ENCODE measurements around the gene PIGT. TPM values are rescaled to one million over a fixed set of nuclear protein-coding genes. Genes with fewer than 3 reads are reported as not detected.

The PIGT gene
- total RNA-seq, 1 experiment from 2014 or later: 108 TPM

DNA sequence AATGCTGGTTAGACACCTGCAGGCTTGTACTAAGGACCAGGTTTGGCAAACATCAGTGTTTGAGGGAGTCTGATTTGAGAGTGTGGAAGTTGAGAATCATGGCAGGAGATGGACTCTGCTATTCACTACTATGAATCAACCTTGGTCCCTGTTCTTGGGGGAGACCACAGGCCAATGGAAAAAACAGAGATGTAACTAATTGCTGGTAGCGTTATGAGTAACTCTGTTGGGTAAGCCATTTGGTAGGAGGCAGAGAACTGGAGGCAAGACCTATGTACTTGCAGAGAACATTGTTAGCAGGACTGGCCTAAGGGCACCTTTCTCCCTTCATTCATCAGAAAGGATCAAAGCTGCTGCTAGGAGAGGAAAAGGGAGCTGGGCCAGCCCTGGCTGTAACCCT is 45.3 kb downstream of the PIGT start:
- ChIA-PET CTCF (no interaction called here), POLR2A (no interaction called here)
- no peaks in the 10 kb centered on the region for H3K36me3 ChIP-seq (ENCODE audit: control insufficient read depth, insufficient read depth, low read length)
- H3K4me3 ChIP-seq (ENCODE audit: low read depth in 2 of 2, low read length in 2 of 2): no peak overlapping the region
- H3K9me3 ChIP-seq (ENCODE audit: control insufficient read depth, insufficient read depth, low read depth, low read length): no peaks in the 10 kb centered on the region
- H3K4me1 ChIP-seq (ENCODE audit: control insufficient read depth, insufficient read depth, low read length): no peaks in the 10 kb centered on the region
- BruUV-seq (replicated peaks): no TSS peak
- no peak overlapping the region for H3K27ac ChIP-seq (ENCODE audit: low read length)
- H3K27me3 ChIP-seq (ENCODE audit: control insufficient read depth, insufficient read depth, low read length): peaks cover 20% of the 10 kb centered on the region; the same call in 1 of the 2 replicates
- DNase-seq (ENCODE audit: low read depth, low spot score): no peak
- no peak for TF ChIP-seq POLR2AphosphoS5 (IDR thresholded peaks at IDR 0.05; ENCODE audit: low read depth, low read length)
- no peak for TF ChIP-seq CTCF (IDR thresholded peaks at IDR 0.05)
- no peak for TF ChIP-seq TCF7L2 (IDR thresholded peaks at IDR 0.05; ENCODE audit: low read depth, low read length)
- TF ChIP-seq SIN3A (IDR thresholded peaks at IDR 0.05; ENCODE audit: borderline replicate concordance, insufficient read depth, low read depth, low read length): no peak
- TF ChIP-seq, protein P1, sequence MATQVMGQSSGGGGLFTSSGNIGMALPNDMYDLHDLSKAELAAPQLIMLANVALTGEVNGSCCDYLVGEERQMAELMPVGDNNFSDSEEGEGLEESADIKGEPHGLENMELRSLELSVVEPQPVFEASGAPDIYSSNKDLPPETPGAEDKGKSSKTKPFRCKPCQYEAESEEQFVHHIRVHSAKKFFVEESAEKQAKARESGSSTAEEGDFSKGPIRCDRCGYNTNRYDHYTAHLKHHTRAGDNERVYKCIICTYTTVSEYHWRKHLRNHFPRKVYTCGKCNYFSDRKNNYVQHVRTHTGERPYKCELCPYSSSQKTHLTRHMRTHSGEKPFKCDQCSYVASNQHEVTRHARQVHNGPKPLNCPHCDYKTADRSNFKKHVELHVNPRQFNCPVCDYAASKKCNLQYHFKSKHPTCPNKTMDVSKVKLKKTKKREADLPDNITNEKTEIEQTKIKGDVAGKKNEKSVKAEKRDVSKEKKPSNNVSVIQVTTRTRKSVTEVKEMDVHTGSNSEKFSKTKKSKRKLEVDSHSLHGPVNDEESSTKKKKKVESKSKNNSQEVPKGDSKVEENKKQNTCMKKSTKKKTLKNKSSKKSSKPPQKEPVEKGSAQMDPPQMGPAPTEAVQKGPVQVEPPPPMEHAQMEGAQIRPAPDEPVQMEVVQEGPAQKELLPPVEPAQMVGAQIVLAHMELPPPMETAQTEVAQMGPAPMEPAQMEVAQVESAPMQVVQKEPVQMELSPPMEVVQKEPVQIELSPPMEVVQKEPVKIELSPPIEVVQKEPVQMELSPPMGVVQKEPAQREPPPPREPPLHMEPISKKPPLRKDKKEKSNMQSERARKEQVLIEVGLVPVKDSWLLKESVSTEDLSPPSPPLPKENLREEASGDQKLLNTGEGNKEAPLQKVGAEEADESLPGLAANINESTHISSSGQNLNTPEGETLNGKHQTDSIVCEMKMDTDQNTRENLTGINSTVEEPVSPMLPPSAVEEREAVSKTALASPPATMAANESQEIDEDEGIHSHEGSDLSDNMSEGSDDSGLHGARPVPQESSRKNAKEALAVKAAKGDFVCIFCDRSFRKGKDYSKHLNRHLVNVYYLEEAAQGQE (IDR thresholded peaks at IDR 0.05; ENCODE audit: insufficient read depth in 1 of 2, low read depth in 2 of 2, low read length in 1 of 2): no peak
- intact Hi-C loops (cut with micrococcal nuclease; ENCODE audit: unreplicated experiment) (no loop called here), in situ Hi-C loops (cut with HindIII; ENCODE audit: low pct_unique_long_range_greater_than_20kb, low sequenced_read_pairs) (no loop called here)
- ATAC-seq: no peak

GRCh38 chr20:45462711-45463509 is 47.0 kb downstream of the PIGT start:
- Histone ChIP-seq H3K4me3 (ENCODE audit: low read depth in 2 of 2, low read length in 2 of 2) (no peak overlapping the region), H3K27ac (ENCODE audit: low read length) (no peak overlapping the region), H3K27me3 (ENCODE audit: control insufficient read depth, insufficient read depth, low read length) (peaks cover 25% of the 10 kb centered on the region; the same call in 1 of the 2 replicates), H3K36me3 (ENCODE audit: control insufficient read depth, insufficient read depth, low read length) (no peaks in the 10 kb centered on the region), H3K4me1 (ENCODE audit: control insufficient read depth, insufficient read depth, low read length) (no peaks in the 10 kb centered on the region), H3K9me3 (ENCODE audit: control insufficient read depth, insufficient read depth, low read depth, low read length) (no peaks in the 10 kb centered on the region)
- no TSS peak for BruUV-seq (replicated peaks)
- DNase-seq (ENCODE audit: low read depth, low spot score) (no peak), ATAC-seq (no peak)
- intact Hi-C loops (cut with micrococcal nuclease; ENCODE audit: unreplicated experiment): no loop called here
- ChIA-PET POLR2A (no interaction called here), CTCF (interaction anchor here (0.6 kb wide), 1 partner anchor 17 kb away, joined by 3 read pairs; no protein-coding TSS in a partner anchor)
- TF ChIP-seq, protein P1 (IDR thresholded peaks at IDR 0.05; ENCODE audit: insufficient read depth in 1 of 2, low read depth in 2 of 2, low read length in 1 of 2): no peak
- TF ChIP-seq CTCF (IDR thresholded peaks at IDR 0.05) (no peak), SIN3A (IDR thresholded peaks at IDR 0.05; ENCODE audit: borderline replicate concordance, insufficient read depth, low read depth, low read length) (no peak)
- in situ Hi-C loops (cut with HindIII; ENCODE audit: low pct_unique_long_range_greater_than_20kb, low sequenced_read_pairs): no loop called here
